Lower leg skin (tissue), 4 donors: ENCODE data around the gene MMP19. TPM values are rescaled to one million over a fixed set of nuclear protein-coding genes. Genes with fewer than 3 reads are reported as not detected.

Experiments used
- DNase-seq, 2 donors: peaks; one replicate each; pipeline ENCODE4 v3.0.0-alpha.2; 2019; ENCODE audit warnings: low spot score in 2 of 2
- H3K4me3 ChIP-seq: fragments of 200-600 bp; sonication (generic); 2 replicates; pipeline ENCODE4 v1.5.1; 2017; ENCODE audit warnings: mild to moderate bottlenecking, low read depth; ENCODE audit not compliant: poor library complexity, severe bottlenecking
- POLR2A ChIP-seq, 2 donors: fragments of 450-650 bp; IDR thresholded peaks; one replicate each; pipeline ENCODE4 v1.6.1; 2016 to 2017; ENCODE audit warnings: antibody characterized with exemption in 2 of 2, mild to moderate bottlenecking in 1 of 2, moderate library complexity in 1 of 2
- WGBS, 2 donors: methylation state at CpG; one replicate each; pipeline ENCODE4 v1.1.5; 2018; 5-methylcytosine and 5-hydroxymethylcytosine counted together
- intact Hi-C: fragments of 100-400 bp; cut with DNase I; formaldehyde crosslinking; loops from one replicate; pipeline ENCODE4 v1.15.0; 2023; ENCODE audit warnings: low total_unique reads
- total RNA-seq, 4 donors: library from RNA; depleted of rRNA; stranded (reverse); fragments of >200 nt; gene quantifications; one replicate each; pipeline ENCODE4 v1.1.0, GENCODE V29; 2016
- TF ChIP-seq, protein P1 (sequence below), 3 donors: fragments of 450-650 bp; IDR thresholded peaks; one replicate each; pipeline ENCODE4 v1.5.1; 2016; ENCODE audit warnings: antibody characterized with exemption in 3 of 3, mild to moderate bottlenecking in 3 of 3, moderate library complexity in 2 of 3

MMP19 gene
- total RNA-seq, 4 donors from 2014 or later, result 3.4 to 9.0 (median 5.1) TPM

DNA sequence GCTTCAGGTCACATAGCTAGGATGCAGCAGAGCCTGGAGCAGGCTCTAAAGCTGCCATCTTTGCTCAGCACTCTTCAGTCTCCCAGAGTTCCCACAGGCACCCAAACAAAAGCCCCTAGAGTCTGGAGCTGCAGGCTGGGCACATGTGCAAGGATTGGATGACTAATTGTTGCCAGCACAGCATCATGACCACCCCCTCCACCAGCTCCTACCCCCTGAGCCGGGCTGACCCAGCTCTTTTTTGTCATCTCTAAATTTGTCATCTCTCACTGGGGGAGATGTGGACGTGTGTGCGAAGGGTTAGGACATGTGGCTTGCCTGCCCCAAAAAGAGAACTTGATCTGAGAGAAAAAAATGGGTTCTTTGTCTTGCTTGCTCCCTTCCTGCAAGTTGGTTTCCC, 4.3 kb upstream of the MMP19 start:
- intact Hi-C loops, result no loop called here
- H3K4me3 ChIP-seq, result no peak overlapping the region
- peak in 1 of 2 donors; percentile 90 for DNase-seq
- WGBS, 2 donors, result 38 to 45% methylated on average over 3 of the region's 3 CpGs
- TF ChIP-seq POLR2A (IDR thresholded peaks at IDR 0.05), result no peak
- TF ChIP-seq, protein P1, sequence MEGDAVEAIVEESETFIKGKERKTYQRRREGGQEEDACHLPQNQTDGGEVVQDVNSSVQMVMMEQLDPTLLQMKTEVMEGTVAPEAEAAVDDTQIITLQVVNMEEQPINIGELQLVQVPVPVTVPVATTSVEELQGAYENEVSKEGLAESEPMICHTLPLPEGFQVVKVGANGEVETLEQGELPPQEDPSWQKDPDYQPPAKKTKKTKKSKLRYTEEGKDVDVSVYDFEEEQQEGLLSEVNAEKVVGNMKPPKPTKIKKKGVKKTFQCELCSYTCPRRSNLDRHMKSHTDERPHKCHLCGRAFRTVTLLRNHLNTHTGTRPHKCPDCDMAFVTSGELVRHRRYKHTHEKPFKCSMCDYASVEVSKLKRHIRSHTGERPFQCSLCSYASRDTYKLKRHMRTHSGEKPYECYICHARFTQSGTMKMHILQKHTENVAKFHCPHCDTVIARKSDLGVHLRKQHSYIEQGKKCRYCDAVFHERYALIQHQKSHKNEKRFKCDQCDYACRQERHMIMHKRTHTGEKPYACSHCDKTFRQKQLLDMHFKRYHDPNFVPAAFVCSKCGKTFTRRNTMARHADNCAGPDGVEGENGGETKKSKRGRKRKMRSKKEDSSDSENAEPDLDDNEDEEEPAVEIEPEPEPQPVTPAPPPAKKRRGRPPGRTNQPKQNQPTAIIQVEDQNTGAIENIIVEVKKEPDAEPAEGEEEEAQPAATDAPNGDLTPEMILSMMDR (IDR thresholded peaks at IDR 0.05), result no peak

DNA sequence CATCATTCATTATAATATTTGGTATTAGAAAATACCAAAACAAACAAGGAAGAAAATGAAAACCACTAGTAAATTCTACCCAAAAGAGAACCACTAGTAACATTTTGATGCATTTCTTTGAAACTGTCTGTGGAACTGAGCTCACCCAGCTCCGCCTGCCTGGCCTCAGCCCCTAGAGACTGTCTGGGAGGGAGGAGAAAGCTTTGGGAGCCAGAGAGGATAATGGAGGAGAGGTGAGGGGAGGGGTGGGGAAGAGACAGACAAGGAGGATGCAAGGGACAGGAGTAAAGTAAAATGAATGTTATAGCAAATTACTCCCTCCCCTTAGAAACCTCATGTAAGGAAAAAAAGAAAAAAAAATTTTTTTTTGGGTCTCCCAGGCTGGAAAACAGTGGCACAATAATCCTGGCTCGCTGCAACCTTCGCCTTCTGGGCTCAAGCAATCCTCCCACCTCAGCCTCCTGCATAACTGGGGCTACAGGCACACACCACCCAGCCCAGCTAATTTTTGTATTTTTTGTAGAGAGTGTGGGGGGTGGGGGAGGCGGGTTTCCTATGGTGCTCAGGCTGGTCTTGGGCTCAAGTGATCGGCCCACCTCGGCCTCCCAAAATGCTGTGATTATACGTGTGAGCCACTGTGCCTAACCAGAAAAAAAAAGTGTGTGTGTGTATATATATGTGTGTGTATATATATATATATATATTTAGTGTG, 3.2 kb upstream of the MMP19 start:
- no peak overlapping the region for H3K4me3 ChIP-seq
- intact Hi-C loops, result no loop called here
- WGBS, 2 donors, result 77 to 78% methylated on average over 7 of the region's 7 CpGs
- no peak for DNase-seq
- TF ChIP-seq, protein P1 (IDR thresholded peaks at IDR 0.05), result no peak
- no peak for TF ChIP-seq POLR2A (IDR thresholded peaks at IDR 0.05)

DNA sequence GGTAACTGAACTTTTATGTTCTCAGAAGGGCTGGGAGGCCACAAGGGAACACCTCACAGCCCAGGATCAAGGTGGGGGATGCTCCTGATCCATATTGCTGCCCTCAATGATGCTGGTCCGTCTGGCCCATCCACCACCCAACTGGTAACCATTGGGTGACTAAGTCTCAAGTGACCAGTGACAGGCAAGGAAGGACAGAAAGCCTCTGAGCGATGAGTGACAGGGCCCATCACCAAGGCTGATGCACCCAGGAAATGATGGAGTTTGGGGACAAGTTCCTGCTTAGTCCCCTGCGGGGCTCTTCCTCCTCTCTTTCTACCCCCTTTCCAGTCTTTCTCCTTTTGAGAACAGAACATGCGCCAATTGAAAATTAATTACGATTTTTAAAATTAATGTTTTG, 2.6 kb upstream of the MMP19 start:
- no peak for TF ChIP-seq POLR2A (IDR thresholded peaks at IDR 0.05)
- TF ChIP-seq, protein P1 (IDR thresholded peaks at IDR 0.05), result no peak
- 76 to 80% methylated on average over 5 of the region's 5 CpGs for WGBS, 2 donors
- no peak for DNase-seq
- intact Hi-C loops, result no loop called here
- H3K4me3 ChIP-seq, result no peak overlapping the region

DNA sequence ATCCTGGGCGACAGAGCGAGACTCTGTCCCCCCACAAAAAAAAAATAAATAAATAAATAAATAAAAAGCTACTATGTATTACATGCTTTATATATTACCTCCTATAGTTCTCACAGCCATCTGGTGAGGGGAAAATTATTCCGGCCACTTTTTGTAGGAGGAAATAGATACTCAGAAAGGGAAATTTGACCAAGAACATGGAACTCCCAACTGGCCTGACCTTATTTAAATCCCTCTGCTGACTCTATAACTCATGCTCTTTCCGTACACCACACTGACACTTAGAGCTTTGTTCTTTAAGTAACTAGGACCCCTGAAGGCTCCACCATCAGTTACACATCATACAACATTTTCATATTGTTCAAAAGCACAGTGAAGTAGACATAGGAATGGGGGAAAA, 2.2 kb upstream of the MMP19 start:
- DNase-seq, result no peak
- TF ChIP-seq POLR2A (IDR thresholded peaks at IDR 0.05), result no peak
- TF ChIP-seq, protein P1 (IDR thresholded peaks at IDR 0.05), result no peak
- no peak overlapping the region for H3K4me3 ChIP-seq
- 85 to 92% methylated on average over 4 of the region's 4 CpGs for WGBS, 2 donors
- intact Hi-C loops, result no loop called here

DNA sequence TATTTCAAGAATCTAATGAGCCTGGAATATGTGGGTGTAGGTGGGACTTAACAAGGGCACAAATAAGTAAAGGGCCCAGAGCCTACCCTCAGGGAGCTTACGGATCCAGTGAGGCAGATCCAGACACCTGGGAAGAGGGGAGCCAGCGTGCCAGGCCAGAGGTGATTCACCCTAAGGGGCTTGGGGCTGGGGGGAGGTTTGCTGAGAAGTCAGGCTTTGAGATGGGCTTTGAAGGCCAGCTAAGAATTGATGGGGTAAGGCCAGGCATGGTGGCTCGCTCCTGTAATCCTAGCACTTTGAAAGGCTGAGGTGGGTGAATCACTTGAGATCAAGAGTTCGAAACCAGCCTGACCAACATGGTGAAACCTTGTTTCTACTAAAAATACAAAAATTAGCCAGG, 695 bp upstream of the MMP19 start:
- no peak overlapping the region for H3K4me3 ChIP-seq
- WGBS, 2 donors, result 93 to 94% methylated on average over 4 of the region's 4 CpGs
- intact Hi-C loops, result no loop called here
- TF ChIP-seq POLR2A (IDR thresholded peaks at IDR 0.05), result no peak
- TF ChIP-seq, protein P1 (IDR thresholded peaks at IDR 0.05), result no peak
- no peak for DNase-seq
